Heart left ventricle (tissue), 16 donors: ENCODE measurements around the gene FAM120AOS. TPM values are rescaled to one million over a fixed set of nuclear protein-coding genes. Genes with fewer than 3 reads are reported as not detected.
A peak's percentile ranks its signal among the peaks of the same experiment; 100 is the strongest.

Experiments
- ATAC-seq, 4 donors: fragments of 200-7000 bp; cut with Tn5 transposase; one replicate each; pipeline ENCODE4 v1.9.1; 2020 to 2022; ENCODE audit warnings: moderate library complexity in 4 of 4, mild to moderate bottlenecking in 3 of 4, moderate number of reproducible peaks in 1 of 4
- DNase-seq, 5 donors: peaks; one replicate each; pipeline ENCODE4 v3.0.0-alpha.2; 2020
- H3K27ac ChIP-seq, 12 donors: fragments of 200-600 bp; sonication (generic) in 4 of 12; one replicate each; pipeline versions ENCODE4 v1.5.0 to v1.8.0; 2016 to 2022; ENCODE audit warnings: mild to moderate bottlenecking in 2 of 12
- H3K27me3 ChIP-seq, 9 donors: fragments of 200-600 bp; sonication (generic) in 2 of 9; one replicate each; pipeline versions ENCODE4 v1.5.1 to v1.8.0; 2016 to 2022; ENCODE audit warnings: mild to moderate bottlenecking in 3 of 9
- H3K36me3 ChIP-seq, 9 donors: fragments of 200-600 bp; sonication (generic) in 2 of 9; one replicate each; pipeline versions ENCODE4 v1.5.0 to v1.8.0; 2018 to 2022; ENCODE audit warnings: mild to moderate bottlenecking in 2 of 9
- H3K4me1 ChIP-seq, 12 donors: fragments of 200-600 bp; sonication (generic) in 4 of 12; one replicate each; pipeline versions ENCODE4 v1.5.0 to v1.8.0; 2016 to 2022; ENCODE audit warnings: mild to moderate bottlenecking in 3 of 12
- H3K4me3 ChIP-seq, 12 donors: fragments of 200-600 bp; sonication (generic) in 4 of 12; one replicate each; pipeline versions ENCODE4 v1.5.0 to v1.8.0; 2017 to 2022; ENCODE audit warnings: mild to moderate bottlenecking in 9 of 12, moderate library complexity in 4 of 12
- H3K9me3 ChIP-seq, 12 donors: fragments of 200-600 bp; sonication (generic) in 4 of 12; one replicate each; pipeline versions ENCODE4 v1.5.0 to v1.8.0; 2016 to 2022; ENCODE audit warnings: mild to moderate bottlenecking in 1 of 12
- CTCF ChIP-seq, 12 donors: fragments of 200-600 bp; sonication (generic) in 4 of 12; IDR thresholded peaks; one replicate each; pipeline versions ENCODE4 v1.5.0 to v1.8.0; 2018 to 2022; ENCODE audit warnings: antibody characterized with exemption in 12 of 12, mild to moderate bottlenecking in 5 of 12
- POLR2A ChIP-seq, 2 donors: fragments of 450-650 bp; IDR thresholded peaks; one replicate each; pipeline ENCODE4 v1.6.1; 2017; ENCODE audit warnings: antibody characterized with exemption in 2 of 2, mild to moderate bottlenecking in 2 of 2, moderate library complexity in 2 of 2
- WGBS, 4 donors: extraction: QIAGEN DNeasy Blood & Tissue Kit in 2 of 4; methylation state at CpG; one replicate each; pipeline versions ENCODE4 v1.1.5 to v1.1.7; 2013 to 2018; 5-methylcytosine and 5-hydroxymethylcytosine counted together
- intact Hi-C, 10 donors: fragments of 100-400 bp; cut with DNase I; formaldehyde crosslinking; loops; one replicate each; pipeline versions ENCODE4 v1.11.1 to v1.14.2; 2022
- polyA plus RNA-seq, 2 donors: library from polyadenylated mRNA; stranded (reverse); fragments of 200-250 nt; gene quantifications; one replicate each; pipeline ENCODE4 v1.2.3, GENCODE V29; 2013
- total RNA-seq, 9 donors: library from RNA; depleted of rRNA in 2 of 9; stranded (reverse); fragments of >200 nt in 2 of 9; fragmentation: NEBNext Ultra II Directional in 3 of 9; extraction: Animal tissue kit (Norgen Biotek cat#: 25700) in 3 of 9; gene quantifications; one replicate each; pipeline versions ENCODE4 v1.1.0 to v1.2.4, GENCODE V29; 2016 to 2023
- donor health status: ischemic (EF 13 %, LVEDD 7.1; RV severe dilation, severe dysfunction).
- donor health status: healthy with polysubstance abuse.
- donor health status: DM: no; HTN: yes; CAD: no.
- donor health status: DM: no; HTN: no; CAD: no.
- donor health status: ischemic (EF 25% LVEDD 6.9; RV normal size, moderate dysfunction).
- donor health status: ischemic (EF 25% LVEDD 5.7; RV mildly dilated, moderate dysfunction).
- donor health status: healthy.
- donor health status: DM: yes; HTN: yes; CAD: no.
- donor health status: ischemic (EF 35%, LVEDD 5.7; RV mildly dilated, moderate dysfunction).
- donor health status: nonischemic (EF 11% LVEDD 7.7; RV severe dilation, severe dysfunction).
- donor health status: DM: yes; HTN: yes; CAD: no.
- donor health status: PGD.
- donor health status: ischemic (EF 29% LVEDD 5.4; RV normal size, mild dysfunction).
- donor health status: nonischemic (EF 23%, LVEDD 6.1; RV moderate dilation, normal function).

The FAM120AOS gene
- total and polyA plus RNA-seq, 11 donors: 22.2 to 38.8 (median 33.2) TPM

GRCh38 chr9:93488244-93488643 is 34.9 kb upstream of the FAM120AOS start:
- DNase-seq: no peak

GRCh38 chr9:93486268-93486667 is 32.9 kb upstream of the FAM120AOS start:
- TF ChIP-seq POLR2A (IDR thresholded peaks at IDR 0.05) (no peak), CTCF (IDR thresholded peaks at IDR 0.05) (no peak)
- DNase-seq (no peak), ATAC-seq (no peak)
- 99 to 100% (median 100%) methylated on average over 1 of the region's 1 CpG for WGBS, 4 donors
- Histone ChIP-seq H3K27ac (peak overlapping the region in 1 of 12 donors; percentile 16), H3K27me3 (no peaks in the 10 kb centered on the region), H3K36me3 (peaks cover 0 to 45% (median 20%) of the 10 kb centered on the region in 9 donors), H3K4me1 (peaks cover 0 to 58% (median 12%) of the 10 kb centered on the region in 12 donors), H3K9me3 (no peaks in the 10 kb centered on the region), H3K4me3 (no peak overlapping the region)
- intact Hi-C loops: no loop called here

More at GRCh38 chr9:93488244-93488643, 34.9 kb upstream of the FAM120AOS start:
- WGBS, 4 donors: 94 to 97% (median 96%) methylated on average over 5 of the region's 5 CpGs
- Histone ChIP-seq H3K36me3 (peaks cover 0 to 42% (median 20%) of the 10 kb centered on the region in 9 donors), H3K9me3 (no peaks in the 10 kb centered on the region), H3K4me1 (peaks cover 0 to 69% (median 18%) of the 10 kb centered on the region in 12 donors), H3K4me3 (no peak overlapping the region), H3K27ac (no peak overlapping the region), H3K27me3 (no peaks in the 10 kb centered on the region)
- ATAC-seq: no peak
- intact Hi-C loops: no loop called here
- TF ChIP-seq POLR2A (IDR thresholded peaks at IDR 0.05): no peak
- no peak for TF ChIP-seq CTCF (IDR thresholded peaks at IDR 0.05)

DNA sequence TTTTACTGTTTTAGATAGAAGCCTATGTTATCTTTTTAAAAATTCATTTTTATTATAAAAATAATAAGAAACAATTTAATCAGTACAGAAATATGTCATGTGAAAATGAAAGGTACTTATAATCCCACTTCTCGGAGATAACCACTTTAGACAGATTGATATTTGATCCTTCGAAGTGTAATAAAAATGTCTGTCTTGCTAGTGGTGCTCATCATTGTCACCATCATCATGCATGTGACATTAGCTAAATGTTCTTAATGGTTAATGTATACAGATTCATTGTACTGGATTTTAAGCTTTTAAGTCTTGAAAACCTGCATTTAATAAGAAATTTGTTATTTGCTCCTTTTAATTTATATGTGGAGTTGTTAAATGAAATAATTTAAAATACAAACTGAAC is 30.1 kb upstream of the FAM120AOS start:
- Histone ChIP-seq H3K36me3 (peaks cover 0 to 32% (median 11%) of the 10 kb centered on the region in 9 donors), H3K27me3 (no peaks in the 10 kb centered on the region), H3K9me3 (no peaks in the 10 kb centered on the region), H3K4me1 (peaks cover 0 to 51% (median 16%) of the 10 kb centered on the region in 12 donors), H3K4me3 (no peak overlapping the region), H3K27ac (no peak overlapping the region)
- intact Hi-C loops: no loop called here
- 71 to 78% (median 73%) methylated on average over 2 of the region's 2 CpGs for WGBS, 4 donors
- ATAC-seq (no peak), DNase-seq (no peak)
- TF ChIP-seq CTCF (IDR thresholded peaks at IDR 0.05) (no peak), POLR2A (IDR thresholded peaks at IDR 0.05) (no peak)

DNA sequence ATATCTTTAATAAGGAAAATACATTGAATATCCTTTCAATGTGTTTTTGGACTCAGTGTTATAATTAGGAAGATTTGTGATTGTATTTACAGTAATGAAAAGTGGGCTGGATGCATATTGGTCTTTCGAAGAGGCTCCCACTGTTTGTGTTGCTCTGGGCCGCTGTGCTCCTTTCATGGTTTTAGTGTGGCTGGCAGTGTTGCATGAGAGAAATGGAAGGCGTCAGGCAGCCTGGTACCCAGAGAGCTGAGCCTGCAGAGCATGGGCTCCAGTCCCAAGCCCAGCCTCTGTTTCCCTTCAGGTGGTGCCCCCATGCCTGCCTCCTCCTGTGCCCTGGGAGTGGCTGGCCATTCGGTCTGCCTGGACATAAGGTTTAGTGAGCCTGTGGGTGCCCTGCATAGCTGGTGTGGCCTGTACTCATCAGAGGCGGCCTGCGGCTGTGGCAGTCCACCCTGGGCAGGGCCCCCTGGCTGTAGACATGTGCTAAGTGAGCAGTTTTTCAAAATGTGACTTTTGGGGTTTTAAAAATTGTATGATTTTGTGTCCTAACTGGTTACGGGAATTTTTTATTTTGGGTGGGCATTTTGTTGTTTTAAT is 27.4 kb upstream of the FAM120AOS start:
- TF ChIP-seq POLR2A (IDR thresholded peaks at IDR 0.05) (no peak), CTCF (IDR thresholded peaks at IDR 0.05) (peak in 3 of 12 donors; percentile 15 to 35 (median 16))
- Histone ChIP-seq H3K27me3 (no peaks in the 10 kb centered on the region), H3K4me3 (no peak overlapping the region), H3K4me1 (peaks cover 0 to 42% (median 26%) of the 10 kb centered on the region in 12 donors), H3K9me3 (no peaks in the 10 kb centered on the region), H3K27ac (no peak overlapping the region), H3K36me3 (peaks cover 0 to 45% (median 18%) of the 10 kb centered on the region in 9 donors)
- ATAC-seq (peak in 2 of 4 donors; percentile 61 to 70), DNase-seq (no peak)
- 84 to 87% (median 86%) methylated on average over 7 of the region's 7 CpGs for WGBS, 4 donors
- intact Hi-C loops: no loop called here
